GM18505 (cell line): ENCODE results near the gene RBMS1.
"Not testable (repeated sequence)": the region's sequence is repeated elsewhere in the genome, so short reads cannot be mapped to it uniquely, and the experiment has no call there.

Experiments used
- ATAC-seq: cut with Tn5 transposase; IDR thresholded peaks from one replicate; pipeline ENCODE4 v1.9.1; 2021; ENCODE audit not compliant: unreplicated experiment
- POLR2A ChIP-seq: IDR thresholded peaks from 4 replicates; pipeline ENCODE4 v1.6.1; 2011; ENCODE audit warnings: borderline replicate concordance; ENCODE audit not compliant: insufficient read depth, insufficient read length; ENCODE audit errors: extremely low read depth

RBMS1 gene

DNA sequence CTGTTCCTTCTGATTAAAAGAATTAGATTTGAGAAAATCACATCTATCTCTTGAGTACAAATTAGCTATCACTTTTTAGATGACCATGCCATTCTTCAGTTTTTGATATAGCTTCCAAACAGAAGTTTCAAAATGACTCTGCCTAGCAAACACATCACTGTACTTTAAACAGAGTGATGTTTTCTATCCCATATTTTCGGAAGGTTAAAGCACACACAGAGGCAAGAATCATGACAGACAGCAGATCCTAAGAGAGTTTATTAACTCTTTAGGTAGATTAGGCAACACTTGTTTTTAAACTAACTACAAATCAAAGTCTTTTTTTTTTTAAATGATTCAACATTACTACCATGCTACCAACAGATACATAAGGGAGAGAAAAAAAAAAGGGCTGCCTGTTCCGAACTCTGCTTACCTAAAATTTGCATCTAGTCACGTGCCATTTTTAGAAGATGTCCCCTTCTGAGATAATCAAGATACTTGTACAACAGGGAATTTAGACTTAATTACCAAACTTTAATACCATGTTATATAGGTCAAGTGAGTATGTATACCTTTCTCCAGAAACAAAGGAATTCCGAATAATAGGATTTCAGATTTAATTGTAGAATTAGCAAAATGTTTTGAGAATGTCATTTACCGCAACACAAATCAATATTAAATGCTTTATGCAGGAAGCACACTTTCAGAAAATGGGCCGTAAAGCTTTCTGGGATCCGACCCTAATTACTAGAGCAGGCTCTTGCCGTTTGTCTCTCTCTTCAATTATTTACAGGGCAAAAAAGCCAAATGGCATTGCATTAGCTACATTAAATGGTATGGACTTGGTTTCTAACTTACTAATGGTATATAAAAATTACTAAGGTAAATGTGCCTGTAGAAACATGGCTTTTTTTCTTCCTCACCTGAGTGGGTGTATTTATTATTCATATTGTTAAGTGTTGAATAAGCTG, 2.6 kb downstream of the RBMS1 start:
- TF ChIP-seq POLR2A, result no peak
- no peak for ATAC-seq

DNA sequence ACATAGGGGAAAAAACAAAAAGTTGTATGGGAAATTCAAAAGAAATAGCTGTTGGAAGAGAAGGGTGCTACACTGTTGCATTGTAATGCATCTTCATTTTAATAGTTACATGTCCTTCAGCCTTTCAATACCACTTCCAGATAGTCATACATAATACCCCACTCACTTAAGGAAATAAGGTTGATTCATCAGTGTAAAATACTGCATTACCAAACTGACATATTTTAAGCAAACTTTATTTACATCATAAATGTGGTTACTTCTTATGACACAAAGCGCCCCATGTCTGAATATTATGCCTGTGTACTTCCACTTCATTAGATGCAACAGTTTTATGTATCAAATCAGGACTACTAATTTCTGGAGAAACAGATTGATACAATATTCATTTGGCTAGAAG, 4.5 kb downstream of the RBMS1 start:
- no peak for ATAC-seq
- TF ChIP-seq POLR2A, result no peak

DNA sequence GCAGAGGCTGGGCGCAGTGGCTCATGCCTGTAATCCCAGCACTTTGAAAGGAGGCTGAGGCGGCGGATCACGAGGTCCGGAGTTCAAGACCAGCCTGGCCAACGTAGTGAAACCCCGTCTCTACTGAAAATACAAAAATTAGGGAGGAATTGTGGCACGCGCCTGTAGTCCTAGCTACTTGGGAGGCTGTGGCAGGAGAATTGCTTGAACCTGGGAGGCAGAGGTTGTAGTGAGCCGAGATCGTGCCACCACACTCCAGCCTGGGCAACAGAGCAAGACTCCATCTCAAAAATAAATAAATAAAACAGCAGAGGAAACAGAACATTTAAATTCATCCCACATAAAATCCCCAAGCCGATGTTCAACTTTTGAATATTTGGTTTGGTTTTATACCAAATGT, 5.3 kb downstream of the RBMS1 start:
- not testable (repeated sequence) for ATAC-seq

DNA sequence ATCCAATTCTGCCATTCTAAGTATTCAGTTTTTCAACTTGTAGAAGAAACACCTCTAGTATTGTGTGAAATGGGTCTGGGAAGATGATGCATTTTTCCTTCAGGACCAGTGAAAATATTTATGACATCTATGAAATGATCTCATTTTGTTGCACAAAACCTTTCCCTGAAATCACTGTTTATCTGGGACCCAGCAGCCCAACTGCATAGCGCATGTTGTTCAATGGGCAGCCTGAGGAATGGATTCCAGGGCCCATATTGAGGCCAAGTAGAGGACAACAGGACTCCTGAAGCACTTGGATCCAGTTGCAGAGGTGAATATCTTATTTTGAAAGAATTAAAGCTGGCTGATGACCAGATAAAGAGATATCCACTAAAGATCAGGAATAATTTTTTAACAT, 7.3 kb downstream of the RBMS1 start:
- TF ChIP-seq POLR2A, result no peak
- no peak for ATAC-seq

DNA sequence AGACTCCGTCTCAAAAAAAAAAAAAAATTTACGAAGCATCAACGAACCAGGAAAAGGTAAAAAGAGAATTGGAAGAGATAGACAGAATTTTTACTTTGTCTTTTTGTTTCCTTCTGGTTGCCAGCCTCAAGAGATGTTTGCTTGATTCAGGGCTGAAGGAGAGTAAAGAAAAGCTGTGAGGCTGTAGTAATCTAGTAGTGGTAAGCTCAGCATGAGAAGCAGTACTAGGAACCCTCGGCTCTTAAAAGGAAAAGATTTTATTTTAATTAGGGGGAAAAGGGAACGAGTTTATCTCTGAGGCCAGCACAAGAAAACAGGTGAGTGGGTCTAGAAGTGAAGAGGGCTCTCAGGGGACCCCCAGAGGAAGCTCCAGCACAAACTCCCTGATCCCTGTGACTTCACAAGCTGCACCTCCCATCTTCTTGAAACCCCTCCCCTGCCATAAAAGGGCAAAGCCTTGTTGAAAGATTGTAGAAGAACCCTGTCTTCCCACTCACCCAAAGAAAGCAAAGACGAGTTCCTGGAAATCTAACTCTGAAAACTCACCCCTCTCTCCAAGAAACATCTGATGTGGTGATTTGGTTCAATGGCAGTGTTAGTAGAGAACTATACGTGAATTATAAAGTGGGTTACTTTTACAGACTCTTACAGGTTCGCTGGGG, 8.6 kb downstream of the RBMS1 start:
- ATAC-seq, result no peak
- no peak for TF ChIP-seq POLR2A

DNA sequence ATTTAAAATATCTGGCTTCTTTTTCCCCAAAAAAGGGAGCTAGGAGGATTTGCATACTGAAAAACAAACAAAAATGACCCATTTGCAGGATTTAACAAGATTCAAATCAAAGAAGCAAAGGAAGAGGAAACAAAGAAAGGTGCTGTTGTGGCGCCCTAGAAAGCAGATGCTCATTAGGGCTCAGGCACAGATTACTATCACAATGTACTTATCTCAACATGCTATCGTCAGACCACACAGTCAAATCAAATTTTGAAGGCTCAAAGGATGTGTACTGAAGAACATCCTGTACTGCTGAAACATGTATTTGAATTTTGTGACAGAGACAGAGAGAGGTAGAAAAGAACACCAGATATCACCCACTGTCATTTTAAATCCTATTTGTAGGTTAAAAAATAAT, 10.9 kb downstream of the RBMS1 start:
- TF ChIP-seq POLR2A, result no peak
- ATAC-seq, result no peak

DNA sequence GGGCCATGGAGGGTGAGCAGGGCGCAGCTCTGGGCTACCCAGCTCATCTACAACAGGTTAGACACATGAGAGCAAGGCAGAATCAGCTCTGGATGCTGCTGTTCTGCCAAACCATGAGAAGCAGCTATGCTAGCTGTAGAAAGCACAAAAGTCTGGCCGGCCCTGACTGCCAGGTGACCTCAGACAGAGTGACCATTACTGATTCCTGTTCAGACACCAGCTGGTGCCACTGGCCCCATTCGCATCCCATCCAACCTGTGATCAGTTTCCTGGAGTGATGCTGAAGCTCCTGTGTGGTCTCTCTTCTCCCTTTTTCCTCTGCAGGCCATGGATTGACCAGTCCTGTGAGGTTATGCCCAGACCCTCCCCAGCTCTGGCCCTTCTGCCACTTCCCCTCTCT, 14.3 kb downstream of the RBMS1 start:
- ATAC-seq, result no peak

DNA sequence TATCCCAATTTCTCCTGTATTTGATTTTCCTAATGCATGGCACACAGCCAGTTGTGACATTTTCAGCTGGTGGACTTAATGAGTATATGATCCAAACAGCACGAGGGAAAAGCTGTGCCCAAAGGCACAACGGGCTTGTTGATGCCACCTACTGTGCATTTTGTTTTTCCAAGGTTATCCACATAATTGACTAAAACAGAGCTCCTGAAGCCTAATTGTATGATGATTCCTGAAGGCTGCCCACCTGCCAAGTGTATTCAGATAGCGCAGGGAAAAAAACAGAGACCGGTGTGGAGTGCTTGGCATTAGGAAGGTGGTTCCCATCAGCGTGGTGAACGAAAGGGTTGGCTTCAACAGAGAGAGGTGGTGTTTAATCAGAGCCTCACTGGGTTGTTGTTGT, 14.9 kb downstream of the RBMS1 start:
- no peak for ATAC-seq
- no peak for TF ChIP-seq POLR2A

More for the DNA sequence above, 14.3 kb downstream of the RBMS1 start:
- TF ChIP-seq POLR2A, result no peak

DNA sequence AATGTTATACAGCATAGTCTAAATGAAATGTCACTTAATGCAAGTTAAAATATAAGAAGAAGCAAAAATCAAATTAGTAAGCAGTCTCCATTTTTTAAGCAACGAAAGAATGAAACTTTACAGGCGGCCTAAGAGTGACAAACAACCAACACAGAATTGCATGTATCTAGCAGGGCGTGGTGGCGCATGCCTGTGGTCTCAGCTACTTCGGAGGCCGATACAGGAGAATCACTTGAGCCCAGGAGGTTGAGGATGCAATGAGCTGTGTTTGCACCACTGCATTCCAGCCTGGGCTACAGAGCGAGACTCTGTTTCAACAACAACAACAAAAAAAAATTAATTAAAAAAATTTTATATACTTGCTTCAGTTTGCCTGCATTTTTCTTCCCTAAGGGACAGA, 16.6 kb downstream of the RBMS1 start:
- no peak for TF ChIP-seq POLR2A

DNA sequence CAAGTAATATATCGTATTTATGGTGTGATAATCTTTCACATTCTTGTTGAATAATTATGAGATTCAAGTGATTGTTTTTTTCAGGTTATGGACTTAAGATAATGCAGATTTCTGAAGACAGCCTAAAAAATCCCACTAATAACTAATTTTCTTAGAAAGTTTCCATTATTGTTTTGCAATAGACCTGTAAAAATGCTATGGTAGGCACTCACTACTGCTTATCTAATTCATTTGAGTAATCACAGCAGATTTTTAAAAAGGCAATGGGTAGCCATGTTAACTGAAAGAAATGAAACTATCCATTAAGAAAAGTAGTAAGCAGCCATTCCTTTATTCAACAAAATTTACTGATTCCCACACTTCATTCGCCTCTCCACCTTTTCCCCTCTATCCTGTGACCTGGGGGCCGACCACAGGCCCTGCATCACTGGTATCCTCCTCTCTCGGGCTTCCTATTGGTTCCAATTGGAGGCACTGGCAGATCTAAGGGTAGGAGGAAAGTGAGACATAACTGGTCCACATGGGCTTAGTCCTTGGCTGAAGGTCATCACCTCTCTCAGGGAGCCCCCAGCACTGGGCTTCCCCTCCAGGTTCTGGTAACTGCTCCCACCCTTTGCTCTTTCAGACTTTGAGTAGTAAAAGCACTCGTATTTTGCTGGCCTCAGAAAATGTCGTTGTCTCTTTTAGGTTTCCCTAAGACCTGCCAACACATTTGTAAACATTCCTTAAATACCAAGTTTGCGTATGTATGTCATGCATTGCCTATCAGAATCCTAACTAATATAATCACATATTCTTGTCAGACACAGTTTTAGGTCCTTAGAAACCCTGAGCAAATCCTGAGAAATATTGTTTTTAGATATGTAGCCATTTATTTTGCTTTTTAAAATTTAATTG, 18.5 kb downstream of the RBMS1 start:
- ATAC-seq, result no peak
- no peak for TF ChIP-seq POLR2A

More for the DNA sequence above, 16.6 kb downstream of the RBMS1 start:
- ATAC-seq, result no peak

DNA sequence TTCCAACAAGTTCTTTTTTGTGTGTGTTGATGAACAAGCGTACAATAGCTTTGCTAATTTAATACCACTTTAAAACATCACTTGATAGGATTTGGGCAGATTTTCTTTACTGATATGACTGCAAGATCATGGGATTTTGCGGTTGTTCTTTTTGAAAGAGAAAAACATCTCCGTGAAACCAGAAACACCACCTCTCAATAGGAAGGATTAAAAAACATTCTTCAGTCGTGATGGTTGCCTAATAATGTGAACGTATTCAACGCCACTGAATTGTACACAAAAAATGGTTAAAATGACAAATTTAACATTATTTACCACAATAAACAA, 19.3 kb downstream of the RBMS1 start:
- ATAC-seq, result no peak
- no peak for TF ChIP-seq POLR2A

DNA sequence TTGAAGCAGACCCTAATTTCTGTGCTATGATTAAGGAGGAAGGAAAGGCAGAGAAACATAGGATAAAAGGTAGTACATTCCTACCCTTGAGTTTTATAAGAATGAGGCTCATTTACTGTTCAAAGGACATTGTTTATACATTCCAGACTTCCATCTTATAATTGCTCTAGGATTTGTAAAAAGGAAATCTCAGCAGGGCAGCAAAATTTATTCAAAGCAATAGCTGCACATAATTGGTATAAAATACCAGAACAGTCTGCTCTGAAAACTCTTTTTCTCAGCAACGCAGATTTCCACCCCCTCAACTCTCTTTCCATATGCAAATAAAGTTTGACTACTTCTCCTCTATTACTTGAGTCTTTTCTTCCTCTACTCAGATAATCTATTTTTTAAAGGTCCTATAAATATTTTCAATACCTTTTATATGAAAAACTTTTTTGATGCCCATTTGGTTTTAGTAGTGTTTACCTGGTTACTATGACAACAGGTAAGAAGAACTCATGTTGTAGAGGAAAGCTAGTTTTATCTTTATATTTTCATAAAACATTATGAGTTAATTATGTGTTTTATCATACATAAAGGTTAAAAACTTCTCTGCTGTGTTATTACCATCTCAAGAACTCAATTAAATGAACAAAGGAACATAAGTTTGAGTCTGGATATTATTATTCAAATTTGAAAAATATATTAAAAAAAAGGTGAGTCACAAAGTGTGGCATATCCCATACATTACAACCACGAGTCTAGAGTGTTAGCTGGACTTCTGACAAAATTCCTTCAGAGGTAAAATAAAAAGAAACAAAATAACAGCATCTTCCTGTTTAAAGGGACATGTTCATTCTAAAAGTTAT, 19.9 kb downstream of the RBMS1 start:
- TF ChIP-seq POLR2A, result no peak
- no peak for ATAC-seq
